H1 (cell line): Measurements from ENCODE around the gene KIAA1328. TPM values are rescaled to one million over a fixed set of nuclear protein-coding genes. Genes with fewer than 3 reads are reported as not detected.

Experiments
- CTCF ChIA-PET: fragments of 300-600 bp; sonication (Branson Sonifier 250); formaldehyde crosslinking; loops from one replicate; lab custom pipeline; 2021; ENCODE audit not compliant: partially characterized antibody; lab: Charles Lee
- POLR2A ChIA-PET: fragments of 300-600 bp; sonication (Branson Sonifier 250); formaldehyde crosslinking; loops from one replicate; lab custom pipeline; 2021; ENCODE audit warnings: inconsistent platforms; ENCODE audit not compliant: partially characterized antibody; lab: Charles Lee
- DNase-seq, 2 experiments: peaks; one replicate each; pipeline versions ENCODE4 v3.0.0 to v3.0.0-alpha.2; 2010 to 2022; ENCODE audit warnings: low spot score in 2 of 2, low read depth in 1 of 2, mixed read lengths in 1 of 2
- FAIRE-seq: peaks from 2 replicates; lab custom pipeline; 2011; peaks lifted over from hg19 to GRCh38; lab: Jason Lieb, UNC
- H2AFZ ChIP-seq: 2 replicates; pipeline ENCODE4 v1.8.1; 2012; ENCODE audit warnings: low read length, inconsistent platforms
- H2AK5ac ChIP-seq: 2 replicates; pipeline ENCODE4 v1.6.1; 2013; ENCODE audit warnings: low read depth, low read length
- H2BK120ac ChIP-seq: replicated peaks from 2 replicates; pipeline ENCODE3; 2013; ENCODE audit warnings: low read depth, low read length, inconsistent platforms
- H2BK12ac ChIP-seq: 2 replicates; pipeline ENCODE4 v1.6.1; 2013; ENCODE audit warnings: low read depth, low read length
- H2BK15ac ChIP-seq: 2 replicates; pipeline ENCODE4 v1.6.1; 2013; ENCODE audit warnings: low read length
- H2BK20ac ChIP-seq: 2 replicates; pipeline ENCODE4 v1.6.1; 2013; ENCODE audit warnings: low read length
- H2BK5ac ChIP-seq: 2 replicates; pipeline ENCODE4 v1.6.1; 2013; ENCODE audit warnings: low read depth, low read length
- H3K14ac ChIP-seq: 2 replicates; pipeline ENCODE4 v1.6.1; 2013; ENCODE audit warnings: inconsistent platforms; ENCODE audit not compliant: insufficient read length
- H3K18ac ChIP-seq: 2 replicates; pipeline ENCODE4 v1.6.1; 2013; ENCODE audit warnings: low read length; ENCODE audit errors: extremely low read depth
- H3K23ac ChIP-seq: 2 replicates; pipeline ENCODE4 v1.6.1; 2013; ENCODE audit warnings: inconsistent platforms; ENCODE audit not compliant: insufficient read length
- H3K23me2 ChIP-seq: 2 replicates; pipeline ENCODE4 v1.6.1; 2013; ENCODE audit warnings: low read depth, low read length
- H3K27ac ChIP-seq: 2 replicates; pipeline ENCODE4 v1.6.1; 2011; ENCODE audit warnings: low read depth, low read length, inconsistent platforms
- H3K27me3 ChIP-seq, 4 experiments: replicated peaks in 1 of 4; 1 replicate in 1 of 4; 2 replicates in 3 of 4; pipeline versions ENCODE4 v1.6.1 to v1.8.1; 2011 to 2013; ENCODE audit warnings: low read length in 3 of 4, mild to moderate bottlenecking in 3 of 4, inconsistent platforms in 2 of 4, mixed read lengths in 2 of 4, moderate library complexity in 1 of 4; ENCODE audit not compliant: control insufficient read depth in 3 of 4, insufficient read depth in 3 of 4; ENCODE audit errors: extremely low read depth in 1 of 4
- H3K36me3 ChIP-seq, 4 experiments: 2 replicates each; pipeline versions ENCODE4 v1.6.1 to v1.8.1; 2011 to 2013; ENCODE audit warnings: mild to moderate bottlenecking in 4 of 4, low read length in 3 of 4, moderate library complexity in 2 of 4, control low read depth in 1 of 4, inconsistent platforms in 1 of 4; ENCODE audit not compliant: insufficient read depth in 4 of 4, control insufficient read depth in 2 of 4
- H3K4ac ChIP-seq: replicated peaks from 2 replicates; pipeline ENCODE3; 2013; ENCODE audit warnings: low read length, low read depth, mixed read lengths, inconsistent platforms; ENCODE audit not compliant: insufficient read length
- H3K4me1 ChIP-seq, 4 experiments: replicated peaks in 1 of 4; 1 replicate in 1 of 4; 2 replicates in 3 of 4; pipeline versions ENCODE4 v1.6.1 to v1.8.1; 2011 to 2013; ENCODE audit warnings: low read length in 3 of 4, inconsistent platforms in 2 of 4, mixed read lengths in 1 of 4; ENCODE audit not compliant: insufficient read depth in 4 of 4, control insufficient read depth in 3 of 4
- H3K4me2 ChIP-seq, 2 experiments: 2 replicates each; pipeline versions ENCODE4 v1.6.1 to v1.8.1; 2011 to 2013; ENCODE audit warnings: low read depth in 2 of 2, low read length in 2 of 2, control low read depth in 1 of 2, inconsistent platforms in 1 of 2, mild to moderate bottlenecking in 1 of 2; ENCODE audit not compliant: insufficient read depth in 1 of 2
- H3K4me3 ChIP-seq, 4 experiments: fragments of 200-600, 300-600 bp in 1 of 4; sonication (generic), shearing (Covaris generic), sonication (Bioruptor Twin) in 1 of 4; 2 replicates each; pipeline versions ENCODE4 v1.5.1 to v1.8.1; 2011 to 2016; ENCODE audit warnings: low read length in 4 of 4, low read depth in 3 of 4, control low read depth in 2 of 4, inconsistent platforms in 2 of 4, mild to moderate bottlenecking in 2 of 4, mixed read lengths in 1 of 4, moderate library complexity in 1 of 4; ENCODE audit not compliant: insufficient read depth in 2 of 4; ENCODE audit errors: extremely low read depth in 1 of 4
- H3K56ac ChIP-seq: replicated peaks from 2 replicates; pipeline ENCODE3; 2013; ENCODE audit warnings: low read depth, mild to moderate bottlenecking, mixed read lengths, low read length, inconsistent platforms; ENCODE audit not compliant: insufficient read length
- H3K79me1 ChIP-seq: 2 replicates; pipeline ENCODE4 v1.6.1; 2013; ENCODE audit warnings: low read depth, low read length, control low read depth
- H3K79me2 ChIP-seq, 2 experiments: 2 replicates each; pipeline versions ENCODE4 v1.6.1 to v1.8.1; 2012 to 2013; ENCODE audit warnings: low read length in 2 of 2, mild to moderate bottlenecking in 2 of 2, inconsistent platforms in 1 of 2; ENCODE audit not compliant: insufficient read depth in 2 of 2, control insufficient read depth in 1 of 2
- H3K9ac ChIP-seq, 4 experiments: replicated peaks in 1 of 4; 1 replicate in 1 of 4; 2 replicates in 3 of 4; pipeline versions ENCODE4 v1.6.1 to v1.8.1; 2011 to 2013; ENCODE audit warnings: low read depth in 3 of 4, low read length in 3 of 4, control low read depth in 2 of 4, mild to moderate bottlenecking in 2 of 4, moderate library complexity in 2 of 4, inconsistent platforms in 1 of 4; ENCODE audit errors: extremely low read depth in 1 of 4
- H3K9me3 ChIP-seq, 2 experiments: 2 replicates each; pipeline versions ENCODE4 v1.6.1 to v1.8.1; 2012 to 2013; ENCODE audit warnings: mild to moderate bottlenecking in 2 of 2, moderate library complexity in 2 of 2, control low read depth in 1 of 2, inconsistent platforms in 1 of 2, low read depth in 1 of 2, low read length in 1 of 2, mixed read lengths in 1 of 2; ENCODE audit not compliant: insufficient read depth in 2 of 2
- H4K20me1 ChIP-seq, 2 experiments: replicated peaks in 1 of 2; 2 replicates each; pipeline versions ENCODE3 to v1.8.1; 2011 to 2013; ENCODE audit warnings: inconsistent platforms in 2 of 2, low read length in 2 of 2, mild to moderate bottlenecking in 1 of 2; ENCODE audit not compliant: insufficient read depth in 2 of 2, control insufficient read depth in 1 of 2
- H4K5ac ChIP-seq: 2 replicates; pipeline ENCODE4 v1.6.1; 2013; ENCODE audit warnings: low read length, low read depth, mixed read lengths, inconsistent platforms; ENCODE audit not compliant: insufficient read length
- H4K8ac ChIP-seq: 2 replicates; pipeline ENCODE4 v1.8.0; 2013; ENCODE audit warnings: mild to moderate bottlenecking, moderate library complexity, low read length, inconsistent platforms; ENCODE audit not compliant: insufficient read depth; ENCODE audit errors: extremely low read depth
- H4K91ac ChIP-seq: replicated peaks from 2 replicates; pipeline ENCODE3; 2013; ENCODE audit warnings: low read length, mixed read lengths, inconsistent platforms; ENCODE audit not compliant: insufficient read length
- RXRA ChIP-seq: IDR thresholded peaks from 2 replicates; pipeline ENCODE4 v1.6.1; 2011; ENCODE audit warnings: low read depth, mild to moderate bottlenecking, low read length, moderate library complexity; ENCODE audit not compliant: insufficient read depth
- SIX5 ChIP-seq: IDR thresholded peaks from 2 replicates; pipeline ENCODE4 v1.6.1; 2011; ENCODE audit warnings: mild to moderate bottlenecking, low read depth, low read length
- whole genome bisulfite sequencing, 2 experiments: shearing (Covaris generic) in 1 of 2; methylation state at CpG; one replicate each; pipeline versions ENCODE4 v1.1.6 to v1.1.7; 2013 to 2015; ENCODE audit warnings: low lambda C conversion rate in 2 of 2, mixed read lengths in 2 of 2, inconsistent platforms in 1 of 2, low coverage in 1 of 2, missing lambda C conversion rate in 1 of 2; ENCODE audit not compliant: insufficient replicate concordance in 2 of 2, insufficient coverage in 1 of 2, insufficient read length in 1 of 2; ENCODE audit errors: extremely low coverage in 1 of 2, missing lambda C conversion rate in 1 of 2; 5-methylcytosine and 5-hydroxymethylcytosine counted together
- polyA plus RNA-seq, 7 experiments: library from polyadenylated mRNA; depleted of rRNA in 3 of 7; stranded (reverse) in 5 of 7; unstranded in 2 of 7; fragments of >200 nt in 5 of 7; fragments of 200-250 nt in 2 of 7; gene quantifications; 1 replicate in 5 of 7; 2 replicates in 1 of 7; 4 replicates in 1 of 7; pipeline versions ENCODE4 v1.2.1 to v1.2.3, GENCODE V29; 2011 to 2013; ENCODE audit warnings: missing spikeins in 2 of 7, mixed read lengths in 2 of 7
- total RNA-seq: library from RNA; stranded (reverse); fragmentation: NEBNext Ultra II Directional; extraction: Animal tissue kit (Norgen Biotek cat#: 25700); gene quantifications from 2 replicates; pipeline ENCODE4 v1.2.1, GENCODE V29; 2021

The KIAA1328 gene
- total and polyA plus RNA-seq, 2 of the 8 experiments (the other 6 are each of a cell fraction or from before 2014, with no cell fraction given) = 2.6 to 5.7 TPM

DNA sequence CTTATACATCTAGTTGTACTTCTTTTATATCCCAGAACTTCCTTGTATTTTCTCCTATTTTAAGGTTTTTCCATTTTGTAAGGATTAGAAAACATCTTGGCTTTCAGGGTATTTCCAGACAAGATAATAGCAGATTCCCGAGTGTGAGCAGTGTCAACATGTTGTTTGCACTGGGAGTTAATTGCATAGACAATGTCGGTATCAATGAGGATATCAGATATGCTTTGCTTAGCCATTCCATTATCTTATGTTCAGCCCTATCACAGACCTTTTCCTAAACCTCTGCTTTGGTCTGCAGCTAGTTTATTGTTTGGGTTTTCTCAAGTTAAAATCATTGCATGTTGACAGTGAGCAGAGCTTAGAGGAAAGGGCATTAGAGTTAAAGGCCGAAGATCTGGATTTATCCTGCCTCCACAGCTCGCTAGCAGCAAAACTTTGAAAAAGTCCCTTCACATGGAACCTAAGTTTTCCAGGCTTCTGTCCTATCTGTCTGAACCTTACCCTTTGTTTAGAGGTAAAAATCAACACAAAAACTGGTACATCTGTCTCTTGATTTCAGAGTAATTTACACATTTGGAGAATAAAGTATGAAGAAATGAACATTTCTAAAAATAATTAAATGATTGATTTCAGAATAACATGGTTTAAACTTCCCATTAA lies 355.4 kb downstream of the KIAA1328 start:
- Histone ChIP-seq H3K9me3 (no peaks in the 10 kb centered on the region), H3K27me3 (no peaks in the 10 kb centered on the region), H3K79me2 (no peaks in the 10 kb centered on the region), H3K9ac (no peak overlapping the region), H3K4me3 (no peak overlapping the region), H2AFZ (no peak overlapping the region), H3K56ac (no peak overlapping the region), H3K36me3 (no peaks in the 10 kb centered on the region), H2BK12ac (no peak overlapping the region), H3K4ac (no peak overlapping the region), H4K8ac (no peak overlapping the region), H3K14ac (no peak overlapping the region), H3K4me2 (no peak overlapping the region), H3K18ac (no peak overlapping the region), H4K20me1 (no peaks in the 10 kb centered on the region), H2AK5ac (no peak overlapping the region), H3K23me2 (no peaks in the 10 kb centered on the region), H2BK15ac (no peak overlapping the region), H3K27ac (no peak overlapping the region), H2BK20ac (no peak overlapping the region), H3K23ac (no peak overlapping the region), H3K4me1 (peaks cover 0 to 4% (median 0%) of the 10 kb centered on the region in 4 experiments; a peak in 1 of 7 replicates), H4K5ac (no peak overlapping the region), H4K91ac (no peak overlapping the region), H2BK5ac (no peak overlapping the region), H2BK120ac (no peak overlapping the region), H3K79me1 (no peaks in the 10 kb centered on the region)
- ChIA-PET POLR2A (no interaction called here), CTCF (interaction anchor here (0.7 to 1.5 kb wide), 2 partner anchors 17 to 34 kb away, joined by 3 read pairs; no protein-coding TSS in a partner anchor)
- DNase-seq (no peak), FAIRE-seq (no peak)
- WGBS, 2 experiments = 90% methylated on average over 4 of the region's 4 CpGs; no CpG with 5 or more reads in 1 of the 2 experiments
- TF ChIP-seq SIX5 (no peak), RXRA (no peak)
